HG03432 (cell line): Measurements from ENCODE around the gene CD19.
A peak's percentile ranks its signal among the peaks of the same experiment; 100 is the strongest.
"Not testable (repeated sequence)": the region's sequence is repeated elsewhere in the genome, so short reads cannot be mapped to it uniquely, and the experiment has no call there.

ENCODE experiments used
- ATAC-seq: cut with Tn5 transposase; IDR thresholded peaks from one replicate; pipeline ENCODE4 v1.9.1; 2021; ENCODE audit warnings: mild to moderate bottlenecking, moderate library complexity; ENCODE audit not compliant: unreplicated experiment

CD19 gene

DNA sequence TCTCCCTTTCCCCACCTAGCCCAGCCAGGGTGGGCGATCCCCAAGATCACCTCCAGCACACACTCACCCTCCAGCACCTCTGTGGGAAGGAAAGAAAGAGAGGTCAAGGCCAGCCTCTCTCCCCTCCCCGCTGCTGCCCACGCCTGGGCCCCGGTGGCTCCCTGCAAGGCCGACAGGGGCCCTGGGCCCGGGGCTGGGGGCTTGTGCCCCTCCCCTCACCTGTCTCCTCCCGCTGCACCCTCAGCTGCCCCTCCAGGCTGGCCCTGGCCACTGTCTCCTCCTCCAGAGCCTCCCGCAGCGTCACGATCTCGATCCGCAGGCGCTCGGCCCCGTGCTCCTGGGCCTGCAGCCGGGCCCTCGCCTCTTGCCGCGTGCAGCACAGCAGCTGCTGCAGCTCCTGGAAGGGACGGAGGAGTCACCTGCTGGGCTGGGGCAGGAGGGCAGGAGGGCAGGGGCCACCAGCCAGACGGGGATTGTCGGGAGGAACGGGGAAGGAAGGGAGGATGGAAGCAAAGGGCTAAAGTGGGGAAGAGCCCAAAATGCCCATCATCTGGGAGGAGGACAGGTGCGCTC lies 25.9 kb upstream of the CD19 start:
- ATAC-seq, result no peak

DNA sequence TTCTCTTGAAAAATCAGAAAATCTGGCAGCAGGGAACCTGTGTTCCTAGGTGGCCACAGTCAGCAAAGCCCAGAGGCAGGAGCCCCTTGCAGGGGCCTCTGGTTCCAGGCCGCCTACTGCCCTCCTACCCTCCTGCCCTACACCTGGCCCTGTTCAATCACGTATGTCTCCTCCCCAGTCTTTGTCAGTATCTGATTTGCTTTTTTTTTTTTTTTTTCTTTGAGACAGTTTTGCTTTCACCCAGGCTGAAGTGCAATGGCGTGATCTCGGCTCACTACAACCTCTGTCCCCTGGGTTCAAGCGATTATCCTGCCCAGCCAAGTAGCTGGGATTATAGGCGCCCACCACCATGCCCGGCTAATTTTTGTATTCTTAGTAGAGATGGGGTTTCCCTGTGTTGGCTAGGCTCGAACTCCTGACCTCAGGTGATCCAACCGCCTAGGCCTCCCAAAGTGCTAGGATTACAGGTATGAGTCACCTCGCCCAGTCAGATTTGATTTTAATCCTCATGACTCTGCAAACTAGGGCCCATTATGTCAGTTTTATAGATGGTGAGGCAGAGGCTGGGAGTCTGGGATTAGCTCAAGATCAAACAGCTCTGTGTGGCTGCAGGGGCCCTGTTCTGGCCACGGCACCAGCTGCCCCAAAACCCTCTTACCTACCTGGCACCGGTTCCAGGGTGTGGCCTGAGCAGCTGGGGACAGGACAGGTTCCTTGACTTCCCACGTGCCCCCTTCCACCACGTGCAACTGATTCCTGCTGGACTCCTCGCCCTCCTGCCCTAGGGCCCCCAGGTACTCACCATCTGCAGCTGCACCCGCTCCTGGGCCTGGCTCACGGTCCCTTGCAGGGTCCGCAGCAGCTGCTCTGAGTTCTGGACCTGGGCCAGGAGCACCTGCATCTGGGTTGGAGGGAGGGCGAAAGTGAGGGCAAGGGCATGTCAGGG lies 21.4 kb upstream of the CD19 start:
- no peak for ATAC-seq

DNA sequence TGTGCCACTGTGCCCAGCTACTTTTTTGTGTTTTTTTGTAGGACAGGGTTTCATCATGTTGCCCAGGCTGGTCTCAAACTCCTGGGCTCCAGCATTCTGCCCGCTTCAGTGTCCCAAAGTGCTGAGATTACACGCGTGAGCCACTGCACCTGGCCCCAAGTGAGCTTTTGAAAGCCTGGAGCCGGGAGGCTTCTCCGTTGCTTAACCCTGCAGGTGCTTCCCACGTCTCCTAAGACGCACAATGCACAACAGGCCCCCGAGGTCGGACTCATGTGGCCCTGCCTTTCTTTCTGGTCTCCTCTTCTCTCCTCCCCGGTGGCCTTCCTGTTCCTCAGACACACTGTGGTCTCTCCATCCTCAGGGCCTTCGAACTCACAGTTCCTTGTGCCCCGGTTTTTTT lies 19.2 kb upstream of the CD19 start:
- ATAC-seq, result no peak

DNA sequence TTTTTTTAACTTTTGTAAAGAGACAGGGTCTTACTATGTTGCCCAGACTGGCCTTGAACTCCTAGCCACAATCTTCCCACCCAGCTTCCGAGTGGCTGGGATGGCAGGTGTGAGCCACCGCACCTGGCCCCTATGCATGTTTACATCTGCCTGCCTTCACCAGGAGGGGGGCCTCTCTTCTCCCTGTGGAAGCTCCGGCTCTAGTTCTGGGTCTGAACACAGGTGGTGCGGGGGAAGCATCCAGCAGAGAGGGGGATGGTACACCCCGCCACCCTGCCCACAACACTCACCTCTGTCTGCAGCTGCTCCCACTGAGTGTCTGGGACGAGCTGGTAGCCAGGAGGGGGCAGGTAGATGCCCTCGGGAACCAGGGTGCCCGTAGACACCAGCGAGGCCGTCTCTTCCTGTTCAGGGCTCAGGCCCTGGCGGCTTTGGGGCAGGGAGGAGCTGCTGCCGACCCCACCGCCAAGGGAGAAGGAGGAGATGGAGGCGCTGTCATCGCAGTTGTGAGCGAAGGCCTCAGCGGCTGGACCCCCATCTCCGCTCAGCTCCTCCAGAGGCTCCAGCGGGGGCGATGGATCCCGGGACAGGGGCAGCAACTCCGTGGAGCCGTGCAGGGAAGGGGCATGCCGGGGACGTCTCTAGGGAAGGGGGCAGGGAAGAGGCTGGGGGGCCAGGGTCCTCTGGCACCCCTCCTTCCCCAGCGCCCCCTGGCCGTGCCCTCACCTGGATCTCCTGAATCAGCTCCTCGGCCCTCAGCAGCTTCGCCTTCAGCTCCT lies 17.6 kb upstream of the CD19 start:
- ATAC-seq, result no peak

DNA sequence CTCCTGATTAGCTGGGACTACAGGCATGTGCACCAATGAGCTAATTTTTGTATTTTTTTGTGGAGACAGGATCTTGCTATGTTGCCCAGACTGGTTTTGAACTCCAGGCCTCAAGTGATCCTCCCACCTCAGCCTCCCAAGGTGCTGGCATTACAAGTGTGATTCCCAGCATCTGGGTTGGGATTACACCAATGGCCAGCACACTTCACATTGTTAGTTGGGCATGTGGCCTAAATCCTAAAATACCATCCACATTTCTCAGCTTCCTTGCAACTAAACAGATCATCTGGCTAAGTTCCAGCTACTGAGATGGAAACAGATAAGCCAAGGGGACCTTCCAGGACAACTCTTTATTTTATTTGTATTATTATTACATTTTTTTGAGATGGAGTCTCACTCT lies 16.6 kb upstream of the CD19 start:
- no peak for ATAC-seq

DNA sequence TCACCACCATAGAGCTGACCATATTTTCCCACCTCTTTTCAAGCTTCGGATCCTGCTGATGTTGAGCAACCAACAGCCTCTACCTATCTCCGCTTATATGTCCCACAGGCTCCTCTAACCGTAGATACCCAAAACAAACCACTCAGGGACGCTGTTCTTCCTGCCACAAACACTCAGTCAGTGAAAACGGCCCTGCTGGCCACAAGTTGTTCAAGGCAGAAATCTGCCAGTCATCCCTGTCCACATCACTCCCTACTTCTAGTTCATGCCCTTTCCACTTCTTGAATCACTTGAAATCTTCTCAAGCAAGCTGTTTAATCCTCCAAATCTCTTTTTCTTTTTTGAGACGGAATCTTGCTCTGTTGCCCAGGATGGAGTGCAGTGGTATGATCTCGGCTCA lies 14.7 kb upstream of the CD19 start:
- ATAC-seq, result no peak

DNA sequence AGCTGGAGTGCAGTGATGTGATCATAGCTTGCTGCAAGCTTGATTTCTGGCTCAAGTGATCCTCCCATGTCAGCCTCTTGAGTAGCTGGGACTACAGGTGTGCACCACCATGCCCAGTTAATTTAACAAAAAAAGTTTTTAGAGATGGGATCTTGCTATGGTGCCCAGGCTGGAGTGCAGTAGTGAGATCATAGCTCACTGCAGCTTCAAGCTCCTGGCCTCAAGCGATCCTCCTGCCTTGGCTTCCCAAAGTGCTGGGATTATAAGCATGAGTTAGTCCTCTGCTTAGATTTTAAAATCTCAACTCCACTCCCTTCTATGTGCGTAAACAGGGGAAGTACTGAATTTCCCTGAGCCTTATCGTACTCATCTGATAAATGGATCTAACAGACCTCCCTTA lies 13.1 kb upstream of the CD19 start:
- no peak for ATAC-seq

DNA sequence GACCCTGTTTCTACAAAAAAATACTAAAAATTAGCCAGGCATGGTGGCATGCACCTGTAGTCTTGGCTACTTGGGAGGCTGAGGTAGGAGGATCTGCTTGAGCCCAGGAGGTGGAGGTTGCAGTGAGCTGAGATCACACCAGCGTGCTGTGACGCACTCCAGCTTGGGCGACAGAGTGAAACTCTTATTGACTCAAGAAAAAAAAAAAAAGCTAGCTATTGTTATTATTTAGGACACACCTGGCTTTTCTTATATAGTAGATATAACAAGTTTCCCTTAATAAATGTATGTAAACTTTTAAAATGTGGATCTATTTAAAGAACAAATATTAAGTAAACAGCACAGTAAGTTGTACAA lies 8.6 kb upstream of the CD19 start:
- ATAC-seq, result no peak

DNA sequence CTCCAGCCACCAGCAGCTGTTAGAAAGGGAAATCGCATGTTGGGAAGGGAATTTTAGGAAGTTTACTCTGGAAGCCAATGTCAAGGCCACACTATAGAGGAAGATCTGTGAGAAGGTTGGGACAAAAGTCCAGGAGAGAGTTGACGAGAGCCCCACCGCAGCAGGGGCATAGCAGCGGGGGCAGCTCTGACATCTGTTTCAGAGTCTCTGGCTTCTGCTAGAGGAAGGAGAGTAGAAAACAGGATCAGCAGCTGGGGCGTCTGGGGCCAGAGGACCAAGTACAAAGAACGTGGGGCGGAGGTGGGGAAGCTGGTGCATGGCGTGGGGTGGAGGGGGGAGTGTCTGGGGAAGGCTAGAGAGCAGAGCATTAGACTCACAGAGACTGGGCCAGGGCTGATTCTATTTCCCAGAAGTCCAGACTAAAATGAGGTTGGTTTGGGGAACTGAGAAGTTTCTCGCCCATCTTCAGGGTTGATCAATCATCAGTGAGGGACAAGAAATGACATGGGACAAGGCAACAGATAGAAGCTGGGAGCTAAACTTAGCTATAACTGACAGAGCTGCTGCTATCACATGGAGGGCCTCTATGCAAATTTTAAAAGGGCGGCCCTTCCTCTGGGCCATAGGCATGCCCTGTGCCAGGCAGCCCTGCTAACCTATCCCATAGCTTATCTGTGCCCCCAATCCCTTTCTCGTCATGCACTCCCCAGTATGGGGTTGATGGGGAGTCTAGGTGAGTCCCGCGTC lies 7.9 kb upstream of the CD19 start:
- ATAC-seq, result peak; percentile 56

DNA sequence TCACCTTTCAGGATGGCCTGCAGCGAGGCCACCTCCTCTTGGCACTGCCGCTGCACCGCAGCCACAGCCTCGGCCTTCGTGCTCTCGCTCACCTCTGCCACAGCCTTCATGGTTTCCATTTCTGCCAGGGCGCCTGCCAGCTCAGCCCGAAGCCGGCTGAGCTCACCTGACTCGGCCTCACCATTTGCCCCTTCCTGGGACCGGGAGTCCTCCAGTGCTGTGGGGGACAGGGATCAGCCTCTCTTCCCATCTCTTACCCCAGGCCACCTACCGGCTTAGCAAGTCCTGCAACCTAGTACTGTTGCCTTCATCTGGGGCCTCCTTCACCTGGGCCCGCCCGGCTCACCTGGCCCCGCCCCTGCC lies 7.4 kb upstream of the CD19 start:
- no peak for ATAC-seq

DNA sequence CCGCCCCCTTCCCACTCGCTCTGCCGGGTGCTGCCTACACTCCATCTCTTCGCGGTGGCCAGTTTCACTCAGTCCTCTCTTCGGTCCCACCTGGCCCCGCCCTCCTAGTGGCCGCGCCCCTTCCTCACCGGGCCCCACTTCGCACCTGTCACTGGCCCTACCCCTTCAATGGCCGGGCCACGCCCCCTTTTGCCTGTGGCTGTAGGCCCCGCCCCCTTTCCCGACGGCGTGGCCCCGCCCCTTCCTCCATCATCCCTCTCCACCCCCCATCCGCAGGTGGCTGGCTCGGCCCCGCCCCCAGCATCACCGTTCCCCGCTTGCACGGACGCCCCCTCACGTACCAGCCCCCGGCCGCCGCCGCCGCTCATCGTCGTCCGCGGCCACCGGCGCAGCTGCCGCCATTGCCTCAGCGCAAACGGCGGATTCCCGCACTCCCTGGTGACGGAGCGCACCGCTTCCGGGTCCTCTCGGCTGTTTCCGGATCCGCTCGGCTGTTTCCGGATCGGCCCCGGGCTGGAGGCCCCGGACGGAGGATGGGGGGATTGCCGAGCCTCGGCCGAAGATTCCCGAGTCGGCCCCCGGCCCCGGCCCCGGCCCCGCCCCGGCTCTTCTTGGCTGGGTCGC lies 6.9 kb upstream of the CD19 start, which contains the start of gene RABEP2:
TSS of gene RABEP2 (minus strand) at position 477 of the 624 bp plus-strand sequence. CDS start at position 402, 75 bp downstream.
- ATAC-seq, result peak; percentile 64

DNA sequence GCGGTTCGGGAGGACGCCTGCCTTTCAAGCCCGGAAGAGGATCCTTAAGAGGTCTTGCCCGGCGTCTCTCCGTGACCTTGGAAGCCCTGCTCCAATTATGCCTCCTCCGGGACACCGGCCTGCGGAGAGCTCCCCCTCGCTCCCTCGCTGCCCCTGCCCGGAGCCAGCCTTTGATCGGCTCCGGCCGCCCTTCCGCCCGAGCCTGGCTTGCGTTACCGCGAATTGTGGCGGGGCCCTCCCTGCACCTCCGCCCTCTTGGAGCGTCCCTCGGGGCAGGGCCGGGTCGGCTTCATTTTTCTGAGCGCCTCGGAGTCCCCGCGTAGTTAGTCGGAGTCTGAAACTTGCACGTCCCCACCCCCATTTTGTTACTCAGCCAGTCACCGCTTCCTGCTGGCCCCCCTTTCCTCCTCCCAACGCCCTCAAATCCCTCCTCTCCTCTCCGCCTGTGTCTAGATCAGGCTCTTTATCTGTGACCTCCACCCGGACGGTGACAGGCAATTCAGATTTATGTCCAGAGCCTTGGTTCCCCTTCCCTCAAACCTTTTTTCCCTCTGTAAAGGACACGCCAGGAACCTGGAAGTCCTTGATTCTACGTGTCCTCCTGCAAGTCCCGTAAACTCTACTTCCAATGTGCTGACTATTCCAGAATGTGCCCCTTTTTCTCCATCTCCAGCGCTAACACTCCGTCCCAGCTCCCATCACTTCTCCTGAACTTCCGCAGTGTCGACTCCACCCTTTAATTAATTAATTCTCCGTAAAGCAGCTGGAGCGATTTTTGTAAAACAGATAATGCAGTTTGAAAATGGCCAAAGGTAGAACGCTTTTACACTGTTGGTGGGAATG lies 6.2 kb upstream of the CD19 start:
- peak; percentile 39 for ATAC-seq

DNA sequence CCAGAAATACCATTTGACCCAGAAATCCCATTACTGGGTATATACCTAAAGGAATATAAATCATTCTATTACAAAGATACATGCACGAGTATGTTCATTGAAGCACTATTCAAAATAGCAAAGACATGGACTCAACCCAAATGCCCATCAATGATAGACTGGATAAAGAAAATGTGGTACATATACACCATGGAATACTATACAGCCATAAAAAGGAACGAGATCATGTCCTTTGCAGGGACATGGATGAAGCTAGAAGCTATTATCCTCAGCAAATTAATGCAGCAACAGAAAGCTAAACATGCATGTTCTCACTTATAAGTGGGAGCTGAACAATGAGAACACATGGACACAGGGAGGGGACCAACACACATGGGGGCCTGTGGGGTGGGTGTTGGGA lies 5.5 kb upstream of the CD19 start:
- not testable (repeated sequence) for ATAC-seq

DNA sequence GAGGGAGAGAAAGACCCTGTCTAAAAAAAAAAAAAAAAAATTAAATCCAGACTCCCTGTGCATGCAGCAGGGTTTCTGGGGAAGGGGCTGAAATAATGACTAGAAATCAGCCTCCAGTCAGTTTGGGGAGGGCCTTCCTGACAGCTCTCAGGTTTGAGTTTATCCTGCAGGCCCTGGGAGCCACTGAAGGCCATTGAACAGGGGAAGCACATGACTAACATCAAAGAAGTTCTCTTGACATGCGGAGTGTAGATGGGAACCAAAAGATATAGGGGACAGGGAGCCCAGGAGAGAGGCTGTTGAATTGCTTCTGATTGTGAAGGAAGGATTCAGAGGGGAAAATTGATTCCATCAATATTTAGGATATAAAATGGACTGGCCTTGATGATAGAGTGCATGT lies 4.0 kb upstream of the CD19 start:
- ATAC-seq, result no peak

DNA sequence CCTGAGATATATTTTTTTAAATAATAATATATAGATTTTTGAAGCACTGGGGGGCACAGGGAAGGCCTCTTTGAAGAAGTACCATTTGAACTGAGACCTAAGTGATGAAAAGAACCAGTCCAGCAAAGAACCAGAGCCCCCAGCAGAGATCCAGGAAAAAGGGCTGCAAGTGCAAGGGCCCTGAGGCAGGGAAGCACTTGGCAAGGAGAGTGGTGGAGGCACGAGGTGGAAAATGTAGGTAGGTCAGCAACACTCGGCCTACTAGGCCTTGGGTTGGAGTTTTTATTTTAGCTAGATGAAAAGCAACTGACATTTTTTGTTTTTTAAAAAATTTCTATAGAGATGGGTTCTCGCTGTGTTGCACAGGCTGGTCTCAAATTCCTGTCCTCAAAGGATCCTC lies 1.6 kb upstream of the CD19 start:
- no peak for ATAC-seq

DNA sequence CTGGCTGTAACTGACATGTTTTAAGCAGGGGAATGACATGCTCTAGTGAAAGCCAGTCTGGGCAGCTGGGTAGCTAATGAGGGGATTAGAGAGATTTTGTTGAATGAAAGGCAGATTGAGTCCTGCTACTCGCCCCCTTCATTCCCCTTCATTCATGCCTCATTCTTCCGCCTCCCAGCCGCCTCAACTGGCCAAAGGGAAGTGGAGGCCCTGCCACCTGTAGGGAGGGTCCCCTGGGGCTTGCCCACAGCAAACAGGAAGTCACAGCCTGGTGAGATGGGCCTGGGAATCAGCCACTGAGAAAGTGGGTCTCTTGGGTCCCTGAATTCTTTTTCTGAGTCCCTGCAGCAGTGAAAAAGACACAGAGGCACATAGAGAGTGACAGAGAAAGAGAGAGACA lies 1.1 kb upstream of the CD19 start:
- no peak for ATAC-seq

DNA sequence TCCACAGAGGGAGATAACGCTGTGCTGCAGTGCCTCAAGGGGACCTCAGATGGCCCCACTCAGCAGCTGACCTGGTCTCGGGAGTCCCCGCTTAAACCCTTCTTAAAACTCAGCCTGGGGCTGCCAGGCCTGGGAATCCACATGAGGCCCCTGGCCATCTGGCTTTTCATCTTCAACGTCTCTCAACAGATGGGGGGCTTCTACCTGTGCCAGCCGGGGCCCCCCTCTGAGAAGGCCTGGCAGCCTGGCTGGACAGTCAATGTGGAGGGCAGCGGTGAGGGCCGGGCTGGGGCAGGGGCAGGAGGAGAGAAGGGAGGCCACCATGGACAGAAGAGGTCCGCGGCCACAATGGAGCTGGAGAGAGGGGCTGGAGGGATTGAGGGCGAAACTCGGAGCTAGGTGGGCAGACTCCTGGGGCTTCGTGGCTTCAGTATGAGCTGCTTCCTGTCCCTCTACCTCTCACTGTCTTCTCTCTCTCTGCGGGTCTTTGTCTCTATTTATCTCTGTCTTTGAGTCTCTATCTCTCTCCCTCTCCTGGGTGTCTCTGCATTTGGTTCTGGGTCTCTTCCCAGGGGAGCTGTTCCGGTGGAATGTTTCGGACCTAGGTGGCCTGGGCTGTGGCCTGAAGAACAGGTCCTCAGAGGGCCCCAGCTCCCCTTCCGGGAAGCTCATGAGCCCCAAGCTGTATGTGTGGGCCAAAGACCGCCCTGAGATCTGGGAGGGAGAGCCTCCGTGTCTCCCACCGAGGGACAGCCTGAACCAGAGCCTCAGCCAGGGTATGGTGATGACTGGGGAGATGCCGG lies 769 bp downstream of the CD19 start:
- no peak for ATAC-seq

DNA sequence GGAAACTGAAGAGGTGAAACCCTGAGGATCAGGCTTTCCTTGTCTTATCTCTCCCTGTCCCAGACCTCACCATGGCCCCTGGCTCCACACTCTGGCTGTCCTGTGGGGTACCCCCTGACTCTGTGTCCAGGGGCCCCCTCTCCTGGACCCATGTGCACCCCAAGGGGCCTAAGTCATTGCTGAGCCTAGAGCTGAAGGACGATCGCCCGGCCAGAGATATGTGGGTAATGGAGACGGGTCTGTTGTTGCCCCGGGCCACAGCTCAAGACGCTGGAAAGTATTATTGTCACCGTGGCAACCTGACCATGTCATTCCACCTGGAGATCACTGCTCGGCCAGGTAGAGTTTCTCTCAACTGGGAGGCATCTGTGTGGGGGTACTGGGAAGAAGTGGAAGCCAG lies 1.4 kb downstream of the CD19 start:
- no peak for ATAC-seq

DNA sequence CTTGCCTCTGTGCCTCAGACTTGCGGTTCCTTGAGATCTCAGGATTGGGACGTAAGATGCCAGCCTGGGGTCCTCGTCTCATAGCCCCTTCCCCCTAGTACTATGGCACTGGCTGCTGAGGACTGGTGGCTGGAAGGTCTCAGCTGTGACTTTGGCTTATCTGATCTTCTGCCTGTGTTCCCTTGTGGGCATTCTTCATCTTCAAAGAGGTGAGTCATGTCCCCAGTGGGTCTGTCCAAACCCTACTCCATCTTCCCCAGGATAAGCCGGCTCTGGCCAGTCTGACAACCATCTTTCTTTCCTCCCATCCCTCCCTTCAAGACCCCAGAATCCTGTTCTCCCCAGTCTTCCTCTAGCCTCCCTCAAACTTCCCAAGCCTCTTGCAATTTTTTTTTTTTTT lies 3.6 kb downstream of the CD19 start:
- ATAC-seq, result no peak
